ENCODE results near the gene GOT1.

GOT1 gene

DNA sequence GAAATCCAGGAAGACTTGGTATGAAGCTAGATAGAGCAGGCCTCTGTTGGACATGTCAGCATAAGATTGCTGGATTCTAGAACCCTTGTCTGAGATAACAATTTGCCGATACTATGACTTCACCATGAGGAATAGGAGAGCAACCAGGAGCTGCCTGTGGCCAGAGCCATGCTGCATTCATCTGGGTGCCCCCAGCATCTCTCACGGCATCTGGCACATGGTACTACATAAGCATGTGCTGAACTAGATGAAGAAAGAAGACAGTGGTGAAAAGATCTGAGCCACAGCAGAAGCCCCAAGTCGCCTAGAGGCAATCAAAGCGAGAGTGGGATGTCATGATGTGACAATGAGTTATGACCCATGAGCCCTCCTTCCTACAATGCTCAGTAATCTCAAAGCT lies 19.5 kb downstream of the GOT1 start:
- TF ChIP-seq ZNF248 (tag by site-specific recombination; IDR thresholded peaks at IDR 0.05) (no peak), ZNF560 (tag by site-specific recombination; IDR thresholded peaks at IDR 0.05; ENCODE audit: borderline replicate concordance) (no peak), ZNF830 (tag by site-specific recombination; IDR thresholded peaks at IDR 0.05; ENCODE audit: low read depth) (no peak), GLI2 (tag by site-specific recombination; IDR thresholded peaks at IDR 0.05; ENCODE audit: borderline replicate concordance, low read depth) (no peak), ZNF221 (tag by site-specific recombination; IDR thresholded peaks at IDR 0.05; ENCODE audit: borderline replicate concordance) (no peak), ZIC2 (tag by site-specific recombination; IDR thresholded peaks at IDR 0.05) (no peak), ZNF140 (tag by site-specific recombination; IDR thresholded peaks at IDR 0.05) (no peak), ZSCAN16 (tag by site-specific recombination; IDR thresholded peaks at IDR 0.05) (no peak), ZNF155 (tag by site-specific recombination; IDR thresholded peaks at IDR 0.05) (no peak), ZNF214 (tag by site-specific recombination; IDR thresholded peaks at IDR 0.05; ENCODE audit: borderline replicate concordance) (no peak), ZNF23 (tag by site-specific recombination; IDR thresholded peaks at IDR 0.05; ENCODE audit: borderline replicate concordance) (no peak), ZFP37 (tag by site-specific recombination; IDR thresholded peaks at IDR 0.05) (no peak), ZNF416 (tag by site-specific recombination; IDR thresholded peaks at IDR 0.05) (no peak), IKZF3 (tag by site-specific recombination; IDR thresholded peaks at IDR 0.05) (no peak), ZNF426 (tag by site-specific recombination; IDR thresholded peaks at IDR 0.05) (no peak)
- TF ChIP-seq, protein P1, sequence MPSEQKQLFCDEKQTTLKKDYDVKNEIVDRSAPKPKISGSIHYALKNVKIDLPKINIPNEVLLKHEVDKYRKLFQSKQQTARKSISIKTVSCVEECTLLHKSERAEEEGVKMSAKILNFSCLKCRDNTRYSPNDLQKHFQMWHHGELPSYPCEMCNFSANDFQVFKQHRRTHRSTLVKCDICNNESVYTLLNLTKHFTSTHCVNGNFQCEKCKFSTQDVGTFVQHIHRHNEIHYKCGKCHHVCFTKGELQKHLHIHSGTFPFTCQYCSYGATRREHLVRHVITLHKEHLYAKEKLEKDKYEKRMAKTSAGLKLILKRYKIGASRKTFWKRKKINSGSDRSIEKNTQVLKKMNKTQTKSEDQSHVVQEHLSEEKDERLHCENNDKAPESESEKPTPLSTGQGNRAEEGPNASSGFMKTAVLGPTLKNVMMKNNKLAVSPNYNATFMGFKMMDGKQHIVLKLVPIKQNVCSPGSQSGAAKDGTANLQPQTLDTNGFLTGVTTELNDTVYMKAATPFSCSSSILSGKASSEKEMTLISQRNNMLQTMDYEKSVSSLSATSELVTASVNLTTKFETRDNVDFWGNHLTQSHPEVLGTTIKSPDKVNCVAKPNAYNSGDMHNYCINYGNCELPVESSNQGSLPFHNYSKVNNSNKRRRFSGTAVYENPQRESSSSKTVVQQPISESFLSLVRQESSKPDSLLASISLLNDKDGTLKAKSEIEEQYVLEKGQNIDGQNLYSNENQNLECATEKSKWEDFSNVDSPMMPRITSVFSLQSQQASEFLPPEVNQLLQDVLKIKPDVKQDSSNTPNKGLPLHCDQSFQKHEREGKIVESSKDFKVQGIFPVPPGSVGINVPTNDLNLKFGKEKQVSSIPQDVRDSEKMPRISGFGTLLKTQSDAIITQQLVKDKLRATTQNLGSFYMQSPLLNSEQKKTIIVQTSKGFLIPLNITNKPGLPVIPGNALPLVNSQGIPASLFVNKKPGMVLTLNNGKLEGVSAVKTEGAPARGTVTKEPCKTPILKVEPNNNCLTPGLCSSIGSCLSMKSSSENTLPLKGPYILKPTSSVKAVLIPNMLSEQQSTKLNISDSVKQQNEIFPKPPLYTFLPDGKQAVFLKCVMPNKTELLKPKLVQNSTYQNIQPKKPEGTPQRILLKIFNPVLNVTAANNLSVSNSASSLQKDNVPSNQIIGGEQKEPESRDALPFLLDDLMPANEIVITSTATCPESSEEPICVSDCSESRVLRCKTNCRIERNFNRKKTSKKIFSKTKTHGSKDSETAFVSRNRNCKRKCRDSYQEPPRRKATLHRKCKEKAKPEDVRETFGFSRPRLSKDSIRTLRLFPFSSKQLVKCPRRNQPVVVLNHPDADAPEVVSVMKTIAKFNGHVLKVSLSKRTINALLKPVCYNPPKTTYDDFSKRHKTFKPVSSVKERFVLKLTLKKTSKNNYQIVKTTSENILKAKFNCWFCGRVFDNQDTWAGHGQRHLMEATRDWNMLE (tag by site-specific recombination; conservative IDR thresholded peaks at IDR 0.05; ENCODE audit: low read depth): no peak
- TF ChIP-seq, protein P2, sequence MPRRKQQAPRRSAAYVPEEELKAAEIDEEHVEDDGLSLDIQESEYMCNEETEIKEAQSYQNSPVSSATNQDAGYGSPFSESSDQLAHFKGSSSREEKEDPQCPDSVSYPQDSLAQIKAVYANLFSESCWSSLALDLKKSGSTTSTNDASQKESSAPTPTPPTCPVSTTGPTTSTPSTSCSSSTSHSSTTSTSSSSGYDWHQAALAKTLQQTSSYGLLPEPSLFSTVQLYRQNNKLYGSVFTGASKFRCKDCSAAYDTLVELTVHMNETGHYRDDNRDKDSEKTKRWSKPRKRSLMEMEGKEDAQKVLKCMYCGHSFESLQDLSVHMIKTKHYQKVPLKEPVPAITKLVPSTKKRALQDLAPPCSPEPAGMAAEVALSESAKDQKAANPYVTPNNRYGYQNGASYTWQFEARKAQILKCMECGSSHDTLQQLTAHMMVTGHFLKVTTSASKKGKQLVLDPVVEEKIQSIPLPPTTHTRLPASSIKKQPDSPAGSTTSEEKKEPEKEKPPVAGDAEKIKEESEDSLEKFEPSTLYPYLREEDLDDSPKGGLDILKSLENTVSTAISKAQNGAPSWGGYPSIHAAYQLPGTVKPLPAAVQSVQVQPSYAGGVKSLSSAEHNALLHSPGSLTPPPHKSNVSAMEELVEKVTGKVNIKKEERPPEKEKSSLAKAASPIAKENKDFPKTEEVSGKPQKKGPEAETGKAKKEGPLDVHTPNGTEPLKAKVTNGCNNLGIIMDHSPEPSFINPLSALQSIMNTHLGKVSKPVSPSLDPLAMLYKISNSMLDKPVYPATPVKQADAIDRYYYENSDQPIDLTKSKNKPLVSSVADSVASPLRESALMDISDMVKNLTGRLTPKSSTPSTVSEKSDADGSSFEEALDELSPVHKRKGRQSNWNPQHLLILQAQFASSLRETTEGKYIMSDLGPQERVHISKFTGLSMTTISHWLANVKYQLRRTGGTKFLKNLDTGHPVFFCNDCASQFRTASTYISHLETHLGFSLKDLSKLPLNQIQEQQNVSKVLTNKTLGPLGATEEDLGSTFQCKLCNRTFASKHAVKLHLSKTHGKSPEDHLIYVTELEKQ (tag by site-specific recombination; IDR thresholded peaks at IDR 0.05; ENCODE audit: borderline replicate concordance): no peak
- TF ChIP-seq, protein P3, sequence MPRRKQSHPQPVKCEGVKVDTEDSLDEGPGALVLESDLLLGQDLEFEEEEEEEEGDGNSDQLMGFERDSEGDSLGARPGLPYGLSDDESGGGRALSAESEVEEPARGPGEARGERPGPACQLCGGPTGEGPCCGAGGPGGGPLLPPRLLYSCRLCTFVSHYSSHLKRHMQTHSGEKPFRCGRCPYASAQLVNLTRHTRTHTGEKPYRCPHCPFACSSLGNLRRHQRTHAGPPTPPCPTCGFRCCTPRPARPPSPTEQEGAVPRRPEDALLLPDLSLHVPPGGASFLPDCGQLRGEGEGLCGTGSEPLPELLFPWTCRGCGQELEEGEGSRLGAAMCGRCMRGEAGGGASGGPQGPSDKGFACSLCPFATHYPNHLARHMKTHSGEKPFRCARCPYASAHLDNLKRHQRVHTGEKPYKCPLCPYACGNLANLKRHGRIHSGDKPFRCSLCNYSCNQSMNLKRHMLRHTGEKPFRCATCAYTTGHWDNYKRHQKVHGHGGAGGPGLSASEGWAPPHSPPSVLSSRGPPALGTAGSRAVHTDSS (tag by site-specific recombination; IDR thresholded peaks at IDR 0.05): no peak
- TF ChIP-seq, protein P4, sequence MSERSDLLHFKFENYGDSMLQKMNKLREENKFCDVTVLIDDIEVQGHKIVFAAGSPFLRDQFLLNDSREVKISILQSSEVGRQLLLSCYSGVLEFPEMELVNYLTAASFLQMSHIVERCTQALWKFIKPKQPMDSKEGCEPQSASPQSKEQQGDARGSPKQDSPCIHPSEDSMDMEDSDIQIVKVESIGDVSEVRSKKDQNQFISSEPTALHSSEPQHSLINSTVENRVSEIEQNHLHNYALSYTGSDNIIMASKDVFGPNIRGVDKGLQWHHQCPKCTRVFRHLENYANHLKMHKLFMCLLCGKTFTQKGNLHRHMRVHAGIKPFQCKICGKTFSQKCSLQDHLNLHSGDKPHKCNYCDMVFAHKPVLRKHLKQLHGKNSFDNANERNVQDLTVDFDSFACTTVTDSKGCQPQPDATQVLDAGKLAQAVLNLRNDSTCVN (tag by site-specific recombination; optimal IDR thresholded peaks at IDR 0.05): no peak
- Histone ChIP-seq H3K36me3 (ENCODE audit: control insufficient read depth in 2 of 2, insufficient read depth in 1 of 2, low read length in 2 of 2) (peaks cover 2 to 20% of the 10 kb centered on the region in 2 experiments; a peak in 2 of 3 replicates), H3K4me3 (ENCODE audit: low read depth, low read length) (no peak overlapping the region), H3K9me3 (ENCODE audit: control insufficient read depth, insufficient read depth, low read depth, low read length) (no peaks in the 10 kb centered on the region), H3K27ac (ENCODE audit: extremely low read depth, low read depth, low read length) (no peak overlapping the region), H3K4me1 (ENCODE audit: control insufficient read depth, insufficient read depth, low read length) (no peaks in the 10 kb centered on the region)
- ChIA-PET CTCF (interaction anchor here (1.1 kb wide), 1 partner anchor 149 kb away, joined by 5 read pairs; no protein-coding TSS in a partner anchor), POLR2A (interaction anchor here (0.6 to 1.2 kb wide), 2 partner anchors 19 to 65 kb away, joined by 4 to 5 read pairs; partner anchors contain the start of gene GOT1)
